NCI-H82 treated with DMSO at 0.1 percent for 48 hours (cell line): ENCODE results near the gene TOLLIP.

Source experiments
- DNase-seq: peaks from one replicate; lab custom pipeline; 2025; ENCODE audit not compliant: unreplicated experiment; lab: John Stamatoyannopoulos, UW

Gene TOLLIP

DNA sequence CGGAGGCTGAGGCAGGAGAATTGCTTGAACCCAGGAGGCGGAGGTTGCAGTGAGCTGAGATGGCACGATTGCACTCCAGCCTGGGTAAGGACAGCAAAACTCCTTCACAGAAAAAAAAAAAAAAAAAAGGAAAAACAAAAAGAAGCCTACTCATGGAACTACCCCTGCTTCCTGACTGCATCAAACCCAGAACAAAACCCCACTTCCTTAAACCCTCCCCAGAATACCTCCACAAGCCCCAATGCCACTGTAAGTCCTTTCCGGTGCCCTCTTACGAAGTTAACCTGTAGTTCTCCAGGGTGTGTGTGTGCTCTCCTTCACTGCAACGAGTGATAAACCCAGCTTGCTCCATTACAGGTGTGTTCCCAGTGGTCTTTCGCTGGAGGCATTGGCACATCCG, 8.6 kb upstream of the TOLLIP start:
- DNase-seq, result no peak

- DNase-seq, result no peak
Measured at GRCh38 chr11:1317432-1317831, 8.0 kb upstream of the TOLLIP start.

GRCh38 chr11:1310772-1311468, 1.5 kb upstream of the TOLLIP start:
- DNase-seq, result no peak

DNA sequence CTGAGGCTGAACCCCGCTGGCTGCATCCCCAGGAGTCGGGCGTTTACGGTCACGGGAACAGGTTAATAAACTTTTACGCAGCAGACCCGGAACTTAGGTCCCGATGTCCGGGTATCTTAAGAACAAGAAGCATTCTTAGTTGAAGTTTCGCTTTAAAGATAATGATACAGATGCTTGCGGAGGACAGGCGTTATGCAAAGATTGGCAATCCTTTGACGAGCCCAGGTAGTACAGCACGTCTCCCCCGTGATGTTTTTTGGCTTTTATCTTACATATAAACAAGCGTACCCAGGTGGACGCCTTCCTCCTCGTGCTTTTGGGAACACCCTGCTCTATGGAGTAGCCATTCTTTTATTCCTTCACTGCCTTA, 871 bp upstream of the TOLLIP start:
- no peak for DNase-seq

- DNase-seq, result no peak
Measured at GRCh38 chr11:1308743-1309497, 512 bp downstream of the TOLLIP start.

DNA sequence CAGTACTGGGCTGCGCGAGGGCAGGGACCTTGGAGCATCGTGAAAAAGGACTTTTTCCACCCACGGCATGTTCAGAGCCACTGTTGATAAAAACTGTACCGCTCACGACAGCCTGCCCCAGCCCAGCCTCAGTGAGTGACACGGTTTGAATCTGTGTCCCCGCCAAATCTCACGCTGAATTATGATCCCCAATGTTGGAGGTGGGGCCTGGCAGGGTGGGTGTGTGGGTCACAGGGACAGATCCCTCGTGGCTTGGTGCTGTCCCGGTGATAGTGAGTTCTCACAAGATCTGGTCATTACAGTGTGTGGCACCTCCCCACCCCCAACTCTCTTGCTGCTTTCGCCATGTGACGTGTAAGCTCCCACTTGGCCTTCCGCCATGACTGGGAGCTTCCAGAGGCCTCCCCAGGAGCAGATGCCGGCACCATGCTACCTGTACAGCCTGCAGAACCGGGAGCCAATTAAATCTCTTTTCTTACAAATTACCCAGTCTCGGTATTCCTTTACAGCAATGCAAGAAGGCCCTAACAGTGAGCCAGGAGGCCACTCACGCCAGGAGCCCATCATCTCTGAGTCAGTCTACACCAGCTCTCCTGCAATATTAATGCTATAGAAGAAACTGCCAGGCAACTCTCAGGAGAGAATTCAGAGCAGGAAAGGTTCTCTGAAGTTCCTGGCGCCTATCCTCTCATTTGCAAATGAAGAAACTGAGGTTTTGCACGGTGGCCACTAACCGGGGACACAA, 1.3 kb downstream of the TOLLIP start:
- no peak for DNase-seq

- DNase-seq, result no peak
Measured at GRCh38 chr11:1307163-1307870, 2.1 kb downstream of the TOLLIP start.

GRCh38 chr11:1306186-1307162, 3.0 kb downstream of the TOLLIP start:
- DNase-seq, result no peak

- no peak for DNase-seq
Measured at GRCh38 chr11:1305501-1306056, 3.9 kb downstream of the TOLLIP start.

DNA sequence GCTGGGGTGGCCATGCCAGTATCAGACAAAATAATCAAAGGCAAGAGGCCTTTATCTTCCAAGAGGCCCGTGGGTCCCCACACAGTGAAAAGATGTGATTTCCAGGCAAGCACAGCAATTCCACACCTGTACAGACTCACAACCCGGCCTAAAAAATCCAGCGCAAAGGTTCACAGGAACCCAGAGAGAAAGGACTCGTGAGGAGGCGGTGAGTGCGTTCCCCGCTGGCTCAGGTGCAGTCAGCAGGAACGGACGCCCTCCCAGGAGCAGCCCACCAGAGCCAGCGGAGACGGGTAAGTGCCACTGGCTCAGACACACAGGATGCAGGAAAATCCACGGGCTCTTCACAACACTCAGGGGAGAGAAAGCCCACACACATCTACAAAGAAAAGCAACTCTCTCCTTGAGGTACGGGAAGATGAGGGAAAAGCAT, 4.4 kb downstream of the TOLLIP start:
- DNase-seq, result no peak

DNA sequence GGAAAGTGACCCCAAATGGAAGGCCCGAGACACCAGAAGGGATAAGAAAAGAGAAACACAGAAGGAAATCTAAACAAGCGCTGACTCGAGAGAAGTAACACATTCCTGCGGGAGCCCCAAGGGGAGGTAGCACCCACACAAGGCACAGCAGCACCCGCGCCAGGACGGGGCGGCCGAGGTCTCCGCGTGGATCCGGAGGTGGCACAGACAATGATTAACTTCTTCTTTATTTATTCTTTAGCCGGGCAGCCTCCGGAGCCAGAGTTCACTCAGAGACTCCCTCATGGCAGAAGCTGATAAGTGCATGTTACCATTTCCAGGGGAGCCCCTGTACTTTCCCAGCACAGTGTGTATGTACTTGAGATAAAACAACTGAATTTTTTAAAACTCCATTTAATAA, 5.1 kb downstream of the TOLLIP start:
- DNase-seq, result no peak

DNA sequence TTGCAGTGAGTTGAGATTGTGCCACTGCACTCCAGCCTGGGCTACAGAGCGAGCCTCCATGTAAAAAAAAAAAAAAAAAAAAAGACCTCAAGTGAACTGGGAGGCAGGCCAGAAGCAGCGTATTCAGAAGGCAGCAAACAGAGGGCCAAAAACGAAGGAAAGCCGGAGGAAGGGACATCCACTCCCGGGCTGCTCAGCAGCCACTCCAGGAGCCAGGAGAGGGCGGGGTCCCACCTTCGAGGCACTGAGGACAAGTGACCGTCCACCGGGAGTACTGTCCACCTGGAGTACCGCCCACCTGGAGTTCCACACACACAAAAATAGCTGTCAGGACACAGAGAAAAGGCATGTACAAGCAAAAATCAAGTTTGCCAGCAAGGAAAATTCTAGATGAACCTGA, 5.5 kb downstream of the TOLLIP start:
- DNase-seq, result no peak

GRCh38 chr11:1303126-1303821, 6.2 kb downstream of the TOLLIP start:
- DNase-seq, result no peak

DNA sequence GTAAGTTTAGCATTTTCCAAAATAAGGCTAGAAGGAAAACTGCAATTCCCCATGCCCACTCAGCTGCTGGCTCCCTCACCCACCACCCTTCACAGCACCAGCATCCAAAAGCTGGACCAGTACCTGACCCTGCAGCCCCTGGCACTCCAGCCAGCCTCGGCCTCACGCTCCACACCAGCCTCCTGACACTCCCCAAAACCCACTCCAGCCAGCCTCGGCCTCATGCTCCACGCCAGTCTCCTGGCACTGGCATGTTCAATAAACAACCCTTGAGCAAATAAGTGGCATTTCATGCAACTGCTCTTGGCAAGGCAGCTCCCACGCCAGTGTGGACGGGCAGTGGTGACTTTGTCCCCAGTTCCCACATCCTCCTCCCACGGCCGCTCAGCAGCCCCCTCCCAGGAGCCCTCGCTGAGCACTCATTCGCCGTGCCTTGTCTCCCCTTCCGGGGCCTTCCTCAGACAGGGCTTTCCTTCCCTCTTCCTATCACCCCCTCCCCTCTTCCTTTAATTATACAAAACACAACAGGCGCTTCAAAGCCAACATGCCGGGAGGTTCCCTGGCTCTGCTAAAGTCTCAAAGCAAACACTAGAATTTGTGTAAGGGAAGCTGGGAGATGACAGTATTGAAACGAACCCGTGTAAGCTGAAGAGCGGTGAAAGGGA, 6.8 kb downstream of the TOLLIP start:
- no peak for DNase-seq

GRCh38 chr11:1302041-1302460, 7.4 kb downstream of the TOLLIP start:
- no peak for DNase-seq

DNA sequence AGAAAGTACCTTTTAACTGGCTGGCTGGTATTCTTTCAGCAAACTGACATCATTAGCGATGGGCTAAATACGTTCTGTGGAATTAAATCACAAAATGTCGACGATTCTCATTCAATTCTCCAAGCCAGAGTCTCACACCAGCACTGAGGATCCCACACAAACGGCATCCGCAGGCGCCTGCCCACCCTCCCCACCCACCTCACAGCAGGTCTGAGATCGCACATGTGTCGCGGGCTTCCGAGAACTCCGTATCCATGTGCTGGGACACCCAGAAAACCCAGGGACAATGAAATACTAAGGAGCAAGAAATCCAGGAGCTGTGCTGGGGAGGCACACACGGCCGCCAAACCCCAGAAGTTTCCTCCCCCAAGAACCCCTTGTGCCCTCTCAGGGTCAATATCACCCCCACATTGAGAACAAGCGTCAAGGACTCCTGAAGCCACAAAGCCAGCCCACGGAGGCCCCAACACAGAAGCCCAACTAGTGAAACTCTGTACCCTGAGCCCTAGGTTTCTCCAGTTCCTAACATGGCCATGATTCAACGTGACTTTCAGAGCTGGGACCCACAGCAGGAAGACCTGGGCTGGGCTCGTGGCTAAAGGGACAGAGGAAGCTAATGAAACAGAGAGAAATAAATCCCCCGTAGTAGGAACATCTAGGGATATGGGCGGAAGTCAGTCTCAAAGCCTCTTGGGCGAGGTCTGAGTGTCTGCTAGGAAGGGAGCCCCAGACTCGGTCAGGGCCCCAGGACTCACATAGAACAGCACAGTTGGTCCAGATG, 8.0 kb downstream of the TOLLIP start:
- no peak for DNase-seq

GRCh38 chr11:1300569-1301187, 8.8 kb downstream of the TOLLIP start:
- no peak for DNase-seq

DNA sequence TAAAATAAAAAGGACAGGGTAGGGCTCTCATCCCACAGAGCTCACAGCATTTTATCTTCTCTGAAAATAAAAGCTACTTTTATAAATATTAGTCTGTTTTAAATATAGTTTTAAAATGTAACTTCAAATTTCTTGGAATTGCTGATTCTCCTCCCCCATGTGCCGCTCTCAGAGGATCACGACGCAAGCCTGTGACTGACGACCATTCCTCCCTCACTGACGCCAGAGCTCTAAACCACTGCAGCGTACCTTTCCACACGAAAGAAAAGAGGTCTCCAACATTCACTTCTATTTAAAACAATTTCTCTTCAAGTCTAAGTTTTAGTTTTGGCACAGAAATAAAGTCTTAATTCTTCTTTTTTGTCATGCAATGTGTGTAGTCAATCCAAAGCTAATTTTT, 9.3 kb downstream of the TOLLIP start:
- no peak for DNase-seq
